Measurements from ENCODE around the gene POC1A.

- TF ChIP-seq CTCF (IDR thresholded peaks at IDR 0.05), result no peak
- TF ChIP-seq EP300 (IDR thresholded peaks at IDR 0.05), result no peak
Observed at GRCh38 chr3:52087731-52088130, 66.5 kb downstream of the POC1A start.
